K562 (cell line): ENCODE data around the gene MYO15A.

Experiments
- KLF10 ChIP-seq: fragments of 250-450 bp; sonication (Bioruptor Pico); IDR thresholded peaks from 2 replicates; pipeline ENCODE4 v1.6.1; 2021; ENCODE audit warnings: matching md5 sums
- ZNF274 ChIP-seq: IDR thresholded peaks from 2 replicates; pipeline ENCODE4 v1.6.1; 2011; ENCODE audit warnings: low read depth, mild to moderate bottlenecking, low read length, moderate library complexity, borderline replicate concordance
- ZNF449 ChIP-seq: fragments of 250-450 bp; sonication (Bioruptor Pico); IDR thresholded peaks from 2 replicates; pipeline ENCODE4 v1.8.0; 2022; ENCODE audit warnings: moderate library complexity, mild to moderate bottlenecking, inconsistent platforms
- TF ChIP-seq, protein P1 (sequence below), 3 experiments: fragments of 200-800 bp in 1 of 3; fragments of 250-450 bp in 1 of 3; fragments of 450-650 bp in 1 of 3; sonication (Bioruptor Pico) in 1 of 3; sonication (Bioruptor generic) in 1 of 3; formaldehyde crosslinking in 1 of 3; IDR thresholded peaks; 2 replicates each; pipeline versions ENCODE4 v1.6.1 to v1.8.0; 2016 to 2022; ENCODE audit warnings: mild to moderate bottlenecking in 2 of 3, missing genetic modification characterization in 2 of 3, missing compliant biosample characterization in 1 of 3, moderate library complexity in 1 of 3

GRCh38 chr17:18141210-18141803 lies 32.8 kb downstream of the MYO15A start:
- TF ChIP-seq ZNF274 (no peak), ZNF449 (CRISPR knock-in tag) (no peak), KLF10 (CRISPR knock-in tag) (no peak)
- TF ChIP-seq, protein P1, sequence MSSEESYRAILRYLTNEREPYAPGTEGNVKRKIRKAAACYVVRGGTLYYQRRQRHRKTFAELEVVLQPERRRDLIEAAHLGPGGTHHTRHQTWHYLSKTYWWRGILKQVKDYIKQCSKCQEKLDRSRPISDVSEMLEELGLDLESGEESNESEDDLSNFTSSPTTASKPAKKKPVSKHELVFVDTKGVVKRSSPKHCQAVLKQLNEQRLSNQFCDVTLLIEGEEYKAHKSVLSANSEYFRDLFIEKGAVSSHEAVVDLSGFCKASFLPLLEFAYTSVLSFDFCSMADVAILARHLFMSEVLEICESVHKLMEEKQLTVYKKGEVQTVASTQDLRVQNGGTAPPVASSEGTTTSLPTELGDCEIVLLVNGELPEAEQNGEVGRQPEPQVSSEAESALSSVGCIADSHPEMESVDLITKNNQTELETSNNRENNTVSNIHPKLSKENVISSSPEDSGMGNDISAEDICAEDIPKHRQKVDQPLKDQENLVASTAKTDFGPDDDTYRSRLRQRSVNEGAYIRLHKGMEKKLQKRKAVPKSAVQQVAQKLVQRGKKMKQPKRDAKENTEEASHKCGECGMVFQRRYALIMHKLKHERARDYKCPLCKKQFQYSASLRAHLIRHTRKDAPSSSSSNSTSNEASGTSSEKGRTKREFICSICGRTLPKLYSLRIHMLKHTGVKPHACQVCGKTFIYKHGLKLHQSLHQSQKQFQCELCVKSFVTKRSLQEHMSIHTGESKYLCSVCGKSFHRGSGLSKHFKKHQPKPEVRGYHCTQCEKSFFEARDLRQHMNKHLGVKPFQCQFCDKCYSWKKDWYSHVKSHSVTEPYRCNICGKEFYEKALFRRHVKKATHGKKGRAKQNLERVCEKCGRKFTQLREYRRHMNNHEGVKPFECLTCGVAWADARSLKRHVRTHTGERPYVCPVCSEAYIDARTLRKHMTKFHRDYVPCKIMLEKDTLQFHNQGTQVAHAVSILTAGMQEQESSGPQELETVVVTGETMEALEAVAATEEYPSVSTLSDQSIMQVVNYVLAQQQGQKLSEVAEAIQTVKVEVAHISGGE (CRISPR knock-in tag; IDR thresholded peaks at IDR 0.05) = no peak
